H9 (cell line): ENCODE results near the gene GHRL. TPM values are rescaled to one million over a fixed set of nuclear protein-coding genes. Genes with fewer than 3 reads are reported as not detected.

ENCODE experiments used
- DNase-seq: peaks from one replicate; pipeline ENCODE4 v3.0.0-alpha.2; 2017
- H2AFZ ChIP-seq: one replicate; pipeline ENCODE4 v1.6.1; 2013; ENCODE audit warnings: mild to moderate bottlenecking, low read length, control low read depth, moderate library complexity
- H2AK5ac ChIP-seq: 2 replicates; pipeline ENCODE4 v1.6.1; 2013; ENCODE audit warnings: low read length, control low read depth, mixed read lengths; ENCODE audit not compliant: insufficient read length
- H2BK120ac ChIP-seq: one replicate; pipeline ENCODE4 v1.6.1; 2013; ENCODE audit warnings: low read depth, mild to moderate bottlenecking, low read length, control low read depth, inconsistent platforms; ENCODE audit not compliant: poor library complexity, severe bottlenecking
- H2BK12ac ChIP-seq: 2 replicates; pipeline ENCODE4 v1.6.1; 2013; ENCODE audit warnings: low read length, control low read depth, mixed read lengths, low read depth; ENCODE audit not compliant: insufficient read length
- H2BK15ac ChIP-seq: 2 replicates; pipeline ENCODE4 v1.6.1; 2013; ENCODE audit warnings: low read depth, low read length, control low read depth
- H2BK20ac ChIP-seq: one replicate; pipeline ENCODE4 v1.6.1; 2013; ENCODE audit warnings: low read depth, mild to moderate bottlenecking, low read length, control low read depth, inconsistent platforms; ENCODE audit not compliant: poor library complexity, severe bottlenecking
- H2BK5ac ChIP-seq: 2 replicates; pipeline ENCODE4 v1.6.1; 2013; ENCODE audit warnings: low read length, control low read depth, mixed read lengths; ENCODE audit not compliant: insufficient read length
- H3K14ac ChIP-seq: 2 replicates; pipeline ENCODE4 v1.6.1; 2013; ENCODE audit warnings: low read length, control low read depth; ENCODE audit not compliant: insufficient read depth
- H3K18ac ChIP-seq: 2 replicates; pipeline ENCODE4 v1.6.1; 2013; ENCODE audit warnings: low read depth, mild to moderate bottlenecking, mixed read lengths, low read length, control low read depth; ENCODE audit not compliant: insufficient read length
- H3K23ac ChIP-seq: 2 replicates; pipeline ENCODE4 v1.6.1; 2013; ENCODE audit warnings: low read length, control low read depth, mixed read lengths, low read depth; ENCODE audit not compliant: insufficient read length
- H3K23me2 ChIP-seq: 2 replicates; pipeline ENCODE4 v1.6.1; 2013; ENCODE audit warnings: low read depth, mild to moderate bottlenecking, mixed read lengths, low read length, control low read depth; ENCODE audit not compliant: insufficient read length, poor library complexity, severe bottlenecking
- H3K27ac ChIP-seq: 2 replicates; pipeline ENCODE4 v1.5.1; 2013; ENCODE audit warnings: low read length, control low read depth, mixed read lengths, low read depth; ENCODE audit not compliant: insufficient read length
- H3K27me3 ChIP-seq: 2 replicates; pipeline ENCODE4 v1.6.1; 2013; ENCODE audit warnings: low read length, control low read depth, inconsistent platforms; ENCODE audit not compliant: insufficient read depth
- H3K4ac ChIP-seq: 2 replicates; pipeline ENCODE4 v1.6.1; 2013; ENCODE audit warnings: low read depth, mild to moderate bottlenecking, control low read depth, inconsistent platforms, low read length, moderate library complexity
- H3K4me1 ChIP-seq: 2 replicates; pipeline ENCODE4 v1.6.1; 2013; ENCODE audit warnings: low read length, control low read depth, inconsistent platforms; ENCODE audit not compliant: insufficient read depth
- H3K4me2 ChIP-seq: 2 replicates; pipeline ENCODE4 v1.6.1; 2013; ENCODE audit warnings: low read length, control low read depth, mixed read lengths; ENCODE audit not compliant: insufficient read length, insufficient read depth
- H3K56ac ChIP-seq: 2 replicates; pipeline ENCODE4 v1.6.1; 2013; ENCODE audit warnings: low read depth, mild to moderate bottlenecking, mixed read lengths, low read length, control low read depth; ENCODE audit not compliant: insufficient read length
- H3K79me1 ChIP-seq: 2 replicates; pipeline ENCODE4 v1.6.1; 2013; ENCODE audit warnings: low read depth, mild to moderate bottlenecking, moderate library complexity, low read length, control low read depth, inconsistent platforms; ENCODE audit not compliant: insufficient read depth, poor library complexity, severe bottlenecking
- H3K79me2 ChIP-seq: 2 replicates; pipeline ENCODE4 v1.6.1; 2013; ENCODE audit warnings: low read length, control low read depth, inconsistent platforms; ENCODE audit not compliant: insufficient read depth
- H3K9ac ChIP-seq: 2 replicates; pipeline ENCODE4 v1.6.1; 2013; ENCODE audit warnings: low read length, control low read depth, mixed read lengths; ENCODE audit not compliant: insufficient read length; ENCODE audit errors: extremely low read depth
- H3K9me3 ChIP-seq: one replicate; pipeline ENCODE4 v1.6.1; 2013; ENCODE audit warnings: low read depth, low read length, inconsistent platforms; ENCODE audit not compliant: control insufficient read depth
- H3T11ph ChIP-seq: one replicate; pipeline ENCODE4 v1.6.1; 2013; ENCODE audit warnings: mild to moderate bottlenecking, low read length, control low read depth, inconsistent platforms
- H4K20me1 ChIP-seq: one replicate; pipeline ENCODE4 v1.6.1; 2013; ENCODE audit not compliant: control insufficient read depth, insufficient read length, insufficient read depth
- H4K5ac ChIP-seq: 2 replicates; pipeline ENCODE4 v1.6.1; 2013; ENCODE audit warnings: low read depth, mild to moderate bottlenecking, mixed read lengths, low read length, control low read depth; ENCODE audit not compliant: insufficient read length
- H4K8ac ChIP-seq: replicated peaks from 2 replicates; pipeline ENCODE4 v1.6.1; 2013; ENCODE audit warnings: low read length, control low read depth, mixed read lengths, low read depth; ENCODE audit not compliant: insufficient read length
- H4K91ac ChIP-seq: 2 replicates; pipeline ENCODE4 v1.6.1; 2013; ENCODE audit warnings: low read depth, mild to moderate bottlenecking, moderate library complexity, mixed read lengths, low read length, control low read depth; ENCODE audit not compliant: insufficient read length
- H3K27ac Mint-ChIP-seq, 3 experiments: 2 replicates in 2 of 3; 3 replicates in 1 of 3; pipeline ENCODE4 v1.8.0; 2020 to 2021; ENCODE audit warnings: mixed read lengths in 3 of 3, mild to moderate bottlenecking in 1 of 3, moderate library complexity in 1 of 3
- H3K27me3 Mint-ChIP-seq: 2 replicates; pipeline ENCODE4 v1.8.0; 2021; ENCODE audit warnings: low read depth, mild to moderate bottlenecking, moderate library complexity, mixed read lengths
- H3K36me3 Mint-ChIP-seq, 3 experiments: 2 replicates in 2 of 3; 3 replicates in 1 of 3; pipeline ENCODE4 v1.8.0; 2020 to 2021; ENCODE audit warnings: low read depth in 3 of 3, mixed read lengths in 3 of 3; ENCODE audit not compliant: insufficient read depth in 1 of 3
- H3K4me1 Mint-ChIP-seq, 2 experiments: 2 replicates each; pipeline ENCODE4 v1.8.0; 2020; ENCODE audit warnings: mixed read lengths in 2 of 2
- H3K4me3 Mint-ChIP-seq, 2 experiments: 2 replicates in 1 of 2; 3 replicates in 1 of 2; pipeline ENCODE4 v1.8.0; 2020 to 2021; ENCODE audit warnings: mild to moderate bottlenecking in 2 of 2, mixed read lengths in 2 of 2, moderate library complexity in 1 of 2
- H3K9me3 Mint-ChIP-seq, 2 experiments: 2 replicates in 1 of 2; 3 replicates in 1 of 2; pipeline ENCODE4 v1.8.0; 2020; ENCODE audit warnings: mild to moderate bottlenecking in 2 of 2, mixed read lengths in 2 of 2, moderate library complexity in 1 of 2
- WGBS: extraction: QIAGEN DNeasy Blood & Tissue Kit; methylation state at CpG from one replicate; pipeline ENCODE4 v1.1.7; 2013; ENCODE audit warnings: missing lambda C conversion rate, low lambda C conversion rate, mixed read lengths; ENCODE audit not compliant: insufficient read length; ENCODE audit errors: extremely low coverage; 5-methylcytosine and 5-hydroxymethylcytosine counted together
- total RNA-seq: library from RNA; stranded (reverse); gene quantifications from 2 replicates; pipeline ENCODE4 v1.2.1, GENCODE V29; 2021
- TF ChIP-seq, protein P1 (sequence below): fragments of 200-600 bp; sonication (generic); conservative IDR thresholded peaks from 3 replicates; pipeline ENCODE4 v1.8.0; 2021; ENCODE audit warnings: antibody characterized with exemption, mild to moderate bottlenecking

The GHRL gene
- total RNA-seq, 1 experiment from 2014 or later: 1.3 TPM

GRCh38 chr3:10277115-10277625 is 15.6 kb downstream of the GHRL start:
- Histone ChIP-seq H3K79me1 (peaks cover 4% of the 10 kb centered on the region), H2BK5ac (no peak overlapping the region), H3K27ac (no peak overlapping the region), H3K23ac (no peak overlapping the region), H3T11ph (no peak overlapping the region), H3K79me2 (peaks cover 2% of the 10 kb centered on the region; the same call in 1 of the 2 replicates), H3K18ac (no peak overlapping the region), H2BK15ac (no peak overlapping the region), H3K9me3 (no peaks in the 10 kb centered on the region), H4K20me1 (no peaks in the 10 kb centered on the region), H4K8ac (no peak overlapping the region), H3K9ac (no peak overlapping the region), H2BK120ac (no peak overlapping the region), H2AFZ (no peak overlapping the region), H2AK5ac (no peak overlapping the region), H3K23me2 (no peaks in the 10 kb centered on the region), H3K4ac (no peak overlapping the region), H4K5ac (no peak overlapping the region), H2BK12ac (no peak overlapping the region), H4K91ac (no peak overlapping the region), H3K4me2 (no peak overlapping the region), H2BK20ac (no peak overlapping the region), H3K56ac (no peak overlapping the region), H3K4me1 (no peaks in the 10 kb centered on the region), H3K14ac (no peak overlapping the region), H3K27me3 (no peaks in the 10 kb centered on the region)
- H3K9me3 Mint-ChIP-seq: no peaks in the 10 kb centered on the region
- no peak for DNase-seq
- H3K36me3 Mint-ChIP-seq: peaks cover 14 to 64% (median 42%) of the 10 kb centered on the region in 3 experiments; a peak in 6 of 7 replicates
- H3K27ac Mint-ChIP-seq: peak overlapping the region in 1 of 3 experiments; percentile 28; a peak in 1 of 7 replicates
- H3K4me3 Mint-ChIP-seq: no peak overlapping the region
- no peaks in the 10 kb centered on the region; the same call in 1 of the 2 replicates for H3K27me3 Mint-ChIP-seq
- peaks cover 0 to 2% of the 10 kb centered on the region in 2 experiments; a peak in 1 of 4 replicates for H3K4me1 Mint-ChIP-seq
- WGBS: no CpG with 5 or more reads among the region's 3 CpGs
- TF ChIP-seq, protein P1, sequence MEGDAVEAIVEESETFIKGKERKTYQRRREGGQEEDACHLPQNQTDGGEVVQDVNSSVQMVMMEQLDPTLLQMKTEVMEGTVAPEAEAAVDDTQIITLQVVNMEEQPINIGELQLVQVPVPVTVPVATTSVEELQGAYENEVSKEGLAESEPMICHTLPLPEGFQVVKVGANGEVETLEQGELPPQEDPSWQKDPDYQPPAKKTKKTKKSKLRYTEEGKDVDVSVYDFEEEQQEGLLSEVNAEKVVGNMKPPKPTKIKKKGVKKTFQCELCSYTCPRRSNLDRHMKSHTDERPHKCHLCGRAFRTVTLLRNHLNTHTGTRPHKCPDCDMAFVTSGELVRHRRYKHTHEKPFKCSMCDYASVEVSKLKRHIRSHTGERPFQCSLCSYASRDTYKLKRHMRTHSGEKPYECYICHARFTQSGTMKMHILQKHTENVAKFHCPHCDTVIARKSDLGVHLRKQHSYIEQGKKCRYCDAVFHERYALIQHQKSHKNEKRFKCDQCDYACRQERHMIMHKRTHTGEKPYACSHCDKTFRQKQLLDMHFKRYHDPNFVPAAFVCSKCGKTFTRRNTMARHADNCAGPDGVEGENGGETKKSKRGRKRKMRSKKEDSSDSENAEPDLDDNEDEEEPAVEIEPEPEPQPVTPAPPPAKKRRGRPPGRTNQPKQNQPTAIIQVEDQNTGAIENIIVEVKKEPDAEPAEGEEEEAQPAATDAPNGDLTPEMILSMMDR: no peak
